OCI-LY7 (cell line): ENCODE data around the gene NHS. TPM values are rescaled to one million over a fixed set of nuclear protein-coding genes. Genes with fewer than 3 reads are reported as not detected.

Experiments
- BruUV-seq: library from RNA; stranded (reverse); fragments of 400-500 nt; replicated peaks from 2 replicates; lab custom pipeline; 2021; lab: Mats Ljungman, UMichigan
- CTCF ChIA-PET: fragments of 300-600 bp; sonication (Branson Sonifier 250); formaldehyde crosslinking; loops from one replicate; lab custom pipeline; 2022; ENCODE audit warnings: antibody characterized with exemption; ENCODE audit not compliant: unreplicated experiment; lab: Charles Lee
- POLR2A ChIA-PET: fragments of 300-600 bp; sonication (Branson Sonifier 250); formaldehyde crosslinking; loops from one replicate; lab custom pipeline; 2022; ENCODE audit warnings: antibody characterized with exemption; lab: Charles Lee
- DNase-seq: peaks from one replicate; pipeline ENCODE4 v3.0.0-alpha.2; 2015; ENCODE audit warnings: low spot score
- H2AFZ ChIP-seq: fragments of 200-600 bp; sonication (generic), shearing (Covaris generic); 2 replicates; pipeline ENCODE4 v1.6.1; 2014; ENCODE audit warnings: mild to moderate bottlenecking, antibody characterized with exemption, low read length, moderate library complexity
- H3K27ac ChIP-seq: fragments of 200-600 bp; sonication (generic); 2 replicates; pipeline ENCODE4 v1.5.1; 2014; ENCODE audit warnings: mixed run types, low read depth, mild to moderate bottlenecking, moderate library complexity, low read length, inconsistent platforms; ENCODE audit not compliant: poor library complexity, severe bottlenecking
- H3K36me3 ChIP-seq: fragments of 200-600 bp; sonication (generic); 2 replicates; pipeline ENCODE4 v1.6.1; 2014; ENCODE audit warnings: mild to moderate bottlenecking, antibody characterized with exemption, low read length, moderate library complexity, mixed read lengths; ENCODE audit not compliant: insufficient read depth
- H3K4me1 ChIP-seq: fragments of 200-600 bp; sonication (generic); 2 replicates; pipeline ENCODE4 v1.5.1; 2014; ENCODE audit warnings: mild to moderate bottlenecking, low read length; ENCODE audit not compliant: insufficient read depth, poor library complexity, severe bottlenecking
- H3K4me2 ChIP-seq: fragments of 200-600 bp; sonication (generic); 2 replicates; pipeline ENCODE4 v1.6.1; 2014; ENCODE audit warnings: mild to moderate bottlenecking, low read length
- H3K4me3 ChIP-seq: fragments of 200-600 bp; sonication (generic); 2 replicates; pipeline ENCODE4 v1.5.1; 2014; ENCODE audit warnings: mild to moderate bottlenecking, low read depth, low read length; ENCODE audit not compliant: poor library complexity, severe bottlenecking
- H3K79me2 ChIP-seq: fragments of 200-600 bp; sonication (generic); 2 replicates; pipeline ENCODE4 v1.6.1; 2016; ENCODE audit warnings: low read depth, mild to moderate bottlenecking, low read length, moderate library complexity, mixed read lengths; ENCODE audit not compliant: insufficient read depth
- H3K9me2 ChIP-seq: fragments of 200-600 bp; sonication (generic); 2 replicates; pipeline ENCODE4 v1.6.1; 2016; ENCODE audit warnings: mild to moderate bottlenecking, low read length, mixed read lengths; ENCODE audit not compliant: insufficient read depth
- H3K9me3 ChIP-seq: fragments of 200-600 bp; sonication (generic); 2 replicates; pipeline ENCODE4 v1.6.1; 2014; ENCODE audit warnings: mild to moderate bottlenecking, mixed run types, low read length, mixed read lengths
- H4K20me1 ChIP-seq: fragments of 200-600 bp; sonication (generic); 2 replicates; pipeline ENCODE4 v1.6.1; 2014; ENCODE audit warnings: mild to moderate bottlenecking, antibody characterized with exemption, low read length, moderate library complexity, mixed read lengths; ENCODE audit not compliant: insufficient read depth
- CTCF ChIP-seq: fragments of 200-600 bp; sonication (generic); conservative IDR thresholded peaks from 2 replicates; pipeline ENCODE4 v1.5.1; 2014; ENCODE audit warnings: mild to moderate bottlenecking, antibody characterized with exemption, low read length, moderate library complexity, mixed read lengths
- EZH2phosphoT487 ChIP-seq: fragments of 200-600 bp; sonication (generic); IDR thresholded peaks from 2 replicates; pipeline ENCODE4 v1.6.1; 2018; ENCODE audit warnings: low read depth, borderline replicate concordance, mild to moderate bottlenecking, mixed run types, antibody characterized with exemption, low read length, moderate library complexity, mixed read lengths
- intact Hi-C: fragments of 100-400 bp; cut with micrococcal nuclease; formaldehyde crosslinking; loops from one replicate; pipeline ENCODE4 v1.10.0; 2022; ENCODE audit not compliant: unreplicated experiment
- total RNA-seq, 2 experiments: library from RNA; depleted of rRNA in 1 of 2; stranded (reverse); fragments of >200 nt in 1 of 2; shearing (Covaris generic) in 1 of 2; gene quantifications; 2 replicates each; pipeline ENCODE4 v1.2.3, GENCODE V29; 2014 to 2022

NHS gene
- total RNA-seq, 2 experiments from 2014 or later: not detected

GRCh38 chrX:17638731-17639130 is 263.7 kb downstream of the NHS start:
- TF ChIP-seq CTCF: no peak
- TF ChIP-seq EZH2phosphoT487: no peak
- CTCF ChIA-PET: no interaction called here
- H2AFZ ChIP-seq: no peak overlapping the region
- no peaks in the 10 kb centered on the region for H3K9me3 ChIP-seq
- DNase-seq: no peak
- no TSS peak for BruUV-seq
- no peaks in the 10 kb centered on the region for H4K20me1 ChIP-seq
- intact Hi-C loops: no loop called here
- H3K36me3 ChIP-seq: no peaks in the 10 kb centered on the region
- no peak overlapping the region for H3K4me3 ChIP-seq
- H3K4me2 ChIP-seq: no peak overlapping the region
- no peaks in the 10 kb centered on the region for H3K79me2 ChIP-seq
- no peaks in the 10 kb centered on the region for H3K4me1 ChIP-seq
- no peak overlapping the region for H3K27ac ChIP-seq
- no peaks in the 10 kb centered on the region for H3K9me2 ChIP-seq
- POLR2A ChIA-PET: no interaction called here

- no peaks in the 10 kb centered on the region for H3K79me2 ChIP-seq
- H3K9me2 ChIP-seq: no peaks in the 10 kb centered on the region
Measured at GRCh38 chrX:17642891-17643290, 267.9 kb downstream of the NHS start.

GRCh38 chrX:17643528-17643927 is 268.5 kb downstream of the NHS start:
- H3K9me3 ChIP-seq: no peaks in the 10 kb centered on the region
- intact Hi-C loops: no loop called here
- BruUV-seq: no TSS peak
- no peak overlapping the region for H3K27ac ChIP-seq
- H3K36me3 ChIP-seq: no peaks in the 10 kb centered on the region
- DNase-seq: no peak
- H3K4me3 ChIP-seq: no peak overlapping the region
- POLR2A ChIA-PET: no interaction called here
- no peak overlapping the region for H2AFZ ChIP-seq
- no peak overlapping the region for H3K4me2 ChIP-seq
- no peaks in the 10 kb centered on the region for H4K20me1 ChIP-seq
- CTCF ChIA-PET: no interaction called here
- TF ChIP-seq EZH2phosphoT487 (no peak), CTCF (no peak)
- no peaks in the 10 kb centered on the region for H3K79me2 ChIP-seq
- no peaks in the 10 kb centered on the region for H3K4me1 ChIP-seq
- H3K9me2 ChIP-seq: no peaks in the 10 kb centered on the region

More at GRCh38 chrX:17642891-17643290, 267.9 kb downstream of the NHS start:
- BruUV-seq: no TSS peak
- intact Hi-C loops: no loop called here
- Histone ChIP-seq H3K4me1 (no peaks in the 10 kb centered on the region), H3K27ac (no peak overlapping the region), H3K4me2 (no peak overlapping the region), H2AFZ (no peak overlapping the region), H4K20me1 (no peaks in the 10 kb centered on the region), H3K4me3 (no peak overlapping the region), H3K9me3 (no peaks in the 10 kb centered on the region), H3K36me3 (no peaks in the 10 kb centered on the region)
- no peak for DNase-seq
- ChIA-PET POLR2A (no interaction called here), CTCF (no interaction called here)
- TF ChIP-seq EZH2phosphoT487 (no peak), CTCF (no peak)
